Activated naive CD8-positive, alpha-beta T cell treated with anti-CD3 and anti-CD28 coated beads, Interleukin-2, amount 50 U/mL, for 16 hours (primary cell): ENCODE results near the gene IFITM5.
"Not testable (repeated sequence)": the region's sequence is repeated elsewhere in the genome, so short reads cannot be mapped to it uniquely, and the experiment has no call there.

Source experiments
- DNase-seq: peaks from one replicate; pipeline ENCODE4 v3.0.0-alpha.2; 2020; ENCODE audit warnings: low read depth, low spot score

Gene IFITM5

DNA sequence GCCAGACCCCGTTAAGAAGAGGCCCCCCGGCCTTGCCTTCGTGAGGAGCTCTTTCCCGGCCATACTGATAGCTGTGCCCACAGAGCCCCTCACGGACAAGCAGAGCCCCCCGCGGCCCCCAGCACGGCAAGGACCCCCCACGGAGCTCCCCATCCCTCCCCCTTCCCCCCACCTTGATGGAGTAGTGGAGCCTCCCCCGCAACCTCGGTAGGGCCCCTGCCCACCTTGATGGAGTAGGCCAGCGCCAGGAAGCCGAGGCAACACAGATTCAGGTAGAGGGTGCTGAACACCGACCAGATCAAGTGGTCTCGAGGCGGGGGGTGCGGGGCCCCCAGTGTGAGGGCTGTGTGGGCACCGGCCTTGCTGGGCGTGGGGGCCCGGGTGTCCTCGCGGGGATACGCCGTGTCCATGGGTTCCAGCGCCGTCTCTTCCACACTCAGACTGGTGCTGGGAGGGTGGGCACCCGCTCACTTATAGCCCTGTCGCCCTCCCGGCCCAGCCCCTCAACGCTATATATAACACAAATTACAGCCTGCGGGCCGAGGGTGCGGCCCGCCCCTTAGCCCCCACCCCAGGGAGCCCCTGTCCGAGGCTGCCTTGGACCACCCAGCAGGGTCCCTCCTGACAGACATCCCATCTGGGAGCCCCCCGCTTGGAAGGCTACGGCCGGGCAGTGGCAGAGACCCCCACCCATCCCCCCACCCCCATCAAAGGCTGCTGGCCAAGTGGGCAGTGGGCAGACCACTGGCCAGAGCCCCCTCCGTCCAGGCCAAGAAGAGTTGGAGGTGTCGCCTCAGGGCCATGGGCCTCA, at the start of gene IFITM5:
TSS of gene IFITM5 (minus strand) at position 446 of the 811 bp plus-strand sequence. CDS start at position 410, 36 bp downstream.
- no peak for DNase-seq

GRCh38 chr11:346529-346928, 47.2 kb upstream of the IFITM5 start:
- DNase-seq: no peak

GRCh38 chr11:344836-345578, 45.7 kb upstream of the IFITM5 start:
- DNase-seq: no peak

- no peak for DNase-seq
Measured at GRCh38 chr11:342328-342727, 43.0 kb upstream of the IFITM5 start.

DNA sequence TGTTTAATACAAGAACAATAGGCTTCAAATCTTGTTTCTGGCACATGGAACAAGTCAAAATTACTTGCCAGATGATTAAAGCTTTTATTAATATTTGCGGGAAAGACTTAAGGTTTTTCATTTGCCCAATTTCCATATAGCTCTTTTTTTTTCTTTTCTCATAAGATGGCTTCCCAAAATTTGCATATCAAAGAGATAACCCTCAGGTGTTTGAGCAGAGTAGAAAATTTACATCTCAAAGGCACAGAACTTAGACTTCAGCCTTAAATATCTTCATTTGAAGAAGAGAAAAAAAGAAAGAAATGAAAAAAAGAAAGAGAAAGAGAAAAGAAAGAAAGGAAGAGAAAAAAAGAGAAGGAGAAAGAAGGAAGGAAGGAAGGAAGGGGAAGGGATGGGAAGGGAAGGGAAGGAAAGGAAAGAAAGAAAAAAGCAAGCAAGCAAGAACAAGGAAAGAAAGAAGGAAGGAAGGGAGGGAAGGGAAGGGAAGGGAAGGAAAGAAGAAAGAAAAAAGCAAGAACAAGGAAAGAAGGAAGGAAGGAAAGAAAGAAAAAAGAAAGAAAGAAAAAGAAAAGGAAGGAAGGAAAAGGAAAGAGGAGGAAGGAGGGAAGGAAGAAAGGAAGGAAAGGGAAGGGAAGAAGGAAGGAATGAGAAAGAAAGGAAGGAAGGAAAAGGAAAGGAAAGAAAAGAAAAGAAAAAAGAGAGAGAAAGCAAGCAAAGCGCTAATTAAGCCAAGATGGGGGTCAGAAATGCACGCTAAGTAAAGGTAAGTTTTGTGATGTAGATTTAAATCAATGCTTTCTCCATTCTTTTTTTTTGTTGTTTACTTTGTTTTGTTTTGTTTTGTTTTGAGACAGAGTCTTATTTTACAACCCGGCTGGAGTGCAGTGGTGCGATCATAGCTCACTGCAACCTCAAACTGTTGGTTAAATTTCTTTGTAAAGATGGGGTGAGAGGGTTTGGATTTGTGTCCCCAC, 41.5 kb upstream of the IFITM5 start:
- no peak for DNase-seq

DNA sequence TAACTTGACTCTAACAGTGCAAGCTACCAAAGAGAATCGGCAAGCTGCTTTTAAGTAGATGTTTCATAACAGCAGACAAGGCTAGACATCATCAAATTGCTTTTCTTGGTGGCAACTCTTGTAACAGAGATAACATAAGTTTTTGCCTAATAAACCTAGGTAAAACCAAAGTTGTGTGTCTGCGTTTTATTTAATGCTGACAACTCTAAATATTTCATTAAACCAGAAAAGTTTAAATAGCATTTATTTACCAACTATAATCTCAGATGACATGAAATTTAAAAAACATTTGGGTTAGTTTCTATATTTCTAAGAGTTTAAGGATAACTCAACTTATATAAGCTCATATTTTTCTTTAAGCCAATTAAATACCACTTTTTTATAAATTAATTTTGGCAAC, 40.6 kb upstream of the IFITM5 start:
- no peak for DNase-seq

DNA sequence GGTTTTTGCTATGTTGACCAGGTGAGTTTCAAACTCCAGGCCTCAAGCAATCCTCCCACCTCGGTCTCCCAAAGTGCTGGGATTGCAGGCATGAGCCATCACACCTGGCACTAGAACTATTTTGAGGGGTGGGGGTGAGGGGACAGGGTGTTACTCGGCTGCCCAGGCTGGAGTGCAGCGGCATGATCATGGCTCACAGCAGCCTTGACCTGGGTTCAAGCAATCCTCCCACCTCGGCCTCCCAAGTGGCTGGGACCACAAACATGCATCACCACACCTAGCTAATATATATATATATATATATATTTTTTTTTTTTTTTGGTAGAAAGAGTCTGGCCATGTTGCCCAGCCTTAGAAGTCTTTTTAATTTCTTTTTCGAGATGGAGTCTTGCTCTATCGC, 38.4 kb upstream of the IFITM5 start:
- no peak for DNase-seq

DNA sequence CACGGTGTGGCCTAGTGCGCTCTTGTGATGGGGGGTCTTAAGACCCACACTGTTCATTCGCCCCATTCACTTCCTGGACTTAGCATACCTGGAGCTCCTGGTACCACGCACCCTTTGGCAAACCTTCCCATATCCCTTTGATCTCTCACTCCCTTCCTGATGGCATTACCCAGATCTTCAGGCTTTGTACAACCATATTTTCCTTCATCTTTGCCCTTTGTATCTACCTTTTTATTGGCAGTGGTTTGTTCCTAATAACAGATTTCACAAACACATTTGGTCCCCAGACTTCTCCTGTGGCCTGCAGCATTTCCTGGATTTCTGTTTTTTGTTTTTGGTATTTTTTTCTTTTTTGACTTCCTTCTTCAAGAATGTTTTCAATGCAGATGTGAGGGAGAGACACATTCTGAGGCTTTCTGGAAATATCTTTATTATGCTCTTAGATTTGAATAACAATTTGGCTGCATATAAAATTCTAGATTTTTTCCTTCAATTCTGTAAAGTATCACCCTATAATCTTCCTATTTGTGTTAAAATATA, 37.4 kb upstream of the IFITM5 start:
- DNase-seq: no peak

DNA sequence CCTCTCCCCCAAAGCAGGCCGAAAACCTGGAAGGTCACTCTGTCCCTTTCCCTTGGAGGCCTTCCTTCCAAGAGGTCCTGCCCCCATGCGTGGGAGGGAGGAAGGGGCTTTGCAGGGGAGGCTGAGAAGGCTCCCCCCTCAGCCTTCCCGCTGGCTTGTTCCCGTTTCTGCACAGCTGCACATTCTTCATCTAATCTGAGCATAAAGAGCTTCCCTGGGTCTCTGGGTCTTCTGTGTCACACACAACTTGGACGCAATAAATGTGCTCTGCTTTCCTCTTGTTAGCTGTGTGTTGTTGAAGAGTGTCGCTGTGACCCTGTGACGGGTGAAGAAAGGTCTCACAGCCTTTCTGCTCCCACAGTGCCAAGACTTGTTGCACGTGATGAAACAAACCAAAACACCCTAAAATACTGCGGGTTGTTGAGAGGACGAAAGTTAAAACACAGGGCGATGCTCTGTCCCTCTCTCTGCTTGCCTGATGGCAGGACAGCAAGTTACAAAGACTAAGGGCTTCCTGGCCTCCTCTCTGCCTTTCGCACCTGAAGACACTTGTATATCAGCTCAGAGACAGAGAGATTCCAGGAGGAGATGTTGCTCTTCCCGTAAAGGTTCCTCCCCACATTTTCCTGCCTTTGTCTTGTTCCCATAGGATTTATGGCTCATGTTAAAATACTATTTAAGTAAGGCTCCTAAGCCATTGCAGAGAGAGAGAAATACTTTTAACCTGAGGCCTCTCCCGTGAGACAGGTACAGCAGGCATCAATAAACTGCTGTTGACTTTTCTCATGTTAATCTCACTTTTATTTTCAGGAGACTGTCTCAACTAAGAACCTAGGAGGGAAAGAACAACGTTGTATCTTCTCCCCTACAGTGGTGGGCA, 36.7 kb upstream of the IFITM5 start:
- no peak for DNase-seq

DNA sequence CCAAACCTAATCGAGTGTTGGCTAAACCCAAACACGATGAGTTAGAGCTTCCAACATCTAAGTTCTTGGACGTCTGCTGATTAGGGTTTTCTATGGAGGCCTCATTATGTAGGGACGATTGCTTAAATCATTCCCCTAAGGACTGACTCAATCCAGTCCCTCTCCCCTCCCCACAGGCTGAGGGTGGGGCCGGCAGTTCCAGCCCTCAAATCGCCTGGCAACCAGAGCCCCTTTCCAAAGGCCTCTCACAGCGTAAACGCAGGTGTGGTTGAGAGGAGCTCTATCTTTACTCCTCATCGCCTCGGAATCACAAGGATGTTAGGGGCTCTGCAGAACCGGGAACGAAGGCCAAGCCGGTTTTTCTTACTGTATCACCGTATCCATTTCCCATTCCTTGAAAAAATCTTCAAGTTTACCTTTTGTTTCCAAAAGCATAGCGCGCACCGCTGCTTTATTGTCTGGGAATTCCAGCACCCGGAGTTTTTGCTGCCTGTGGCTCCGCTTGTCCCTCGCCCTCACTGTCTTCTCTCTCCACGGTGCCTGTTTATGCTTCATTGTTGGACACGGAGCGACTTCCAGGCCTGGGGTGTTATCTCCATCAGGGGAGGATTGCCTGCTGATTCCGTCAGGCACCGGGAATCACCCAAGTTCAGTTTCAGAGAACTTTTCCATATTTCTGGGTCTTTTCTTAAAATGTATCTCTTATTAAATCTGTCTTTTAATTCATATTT, 35.1 kb upstream of the IFITM5 start:
- no peak for DNase-seq

GRCh38 chr11:333616-334263, 34.4 kb upstream of the IFITM5 start:
- not testable (repeated sequence) for DNase-seq

- DNase-seq: no peak
Measured at GRCh38 chr11:332651-333480, 33.5 kb upstream of the IFITM5 start.

DNA sequence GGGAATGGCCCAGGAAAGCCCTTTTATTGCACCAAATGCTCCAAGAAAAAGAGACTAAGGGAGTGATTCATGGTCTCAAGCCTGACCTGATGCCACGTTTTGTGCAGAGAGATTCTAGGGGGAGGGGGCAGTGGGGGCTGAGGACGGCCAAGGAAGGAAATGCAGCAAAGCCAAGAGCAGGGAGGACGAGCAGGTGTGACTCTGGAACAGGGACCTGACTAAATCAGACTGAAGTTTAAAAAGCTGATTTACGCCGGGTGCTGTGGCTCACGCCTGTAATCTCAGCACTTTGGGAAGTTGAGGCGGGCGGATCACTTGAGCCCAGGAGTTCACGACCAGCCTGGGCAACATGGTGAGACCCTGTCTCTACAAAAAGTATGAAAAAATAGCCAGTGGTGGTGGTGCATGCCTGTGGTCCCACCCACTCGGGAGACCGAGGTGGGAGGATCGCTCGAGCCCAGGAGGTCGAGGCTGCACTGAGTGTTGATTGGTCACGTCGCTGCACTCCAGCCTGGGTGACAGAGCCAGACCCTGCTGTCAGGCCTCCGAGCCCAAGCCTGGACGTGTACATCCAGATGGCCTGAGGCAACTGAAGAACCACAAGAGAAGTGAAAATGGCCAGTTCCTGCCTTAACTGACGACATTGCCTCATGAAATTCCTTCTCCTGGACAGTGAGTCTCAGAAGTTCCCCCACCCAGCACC, 32.2 kb upstream of the IFITM5 start:
- DNase-seq: no peak

GRCh38 chr11:330694-331357, 31.5 kb upstream of the IFITM5 start:
- no peak for DNase-seq

GRCh38 chr11:330307-330693, 31.0 kb upstream of the IFITM5 start:
- no peak for DNase-seq

DNA sequence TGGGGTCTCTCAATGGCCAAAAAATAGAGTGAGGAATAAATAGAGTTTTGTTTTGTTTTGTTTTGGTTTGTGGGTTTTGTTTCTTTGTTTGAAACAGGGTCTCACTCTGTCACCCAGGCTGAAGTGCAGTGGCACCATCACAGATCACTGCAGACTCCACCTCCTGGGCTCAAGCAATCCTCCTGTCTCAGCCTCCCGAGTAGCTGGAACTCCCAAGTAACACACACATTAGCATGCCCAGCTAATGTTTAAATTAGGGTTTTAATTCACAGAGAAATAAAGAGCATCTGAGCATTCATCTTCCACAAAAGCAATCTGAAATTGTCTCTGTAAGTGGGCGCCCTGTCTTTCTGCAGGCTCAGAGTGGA, 30.5 kb upstream of the IFITM5 start:
- DNase-seq: no peak

- not testable (repeated sequence) for DNase-seq
Measured at GRCh38 chr11:328516-329100, 29.3 kb upstream of the IFITM5 start.
